Keratinocyte (primary cell): ENCODE results near the gene CLEC12A. TPM values are rescaled to one million over a fixed set of nuclear protein-coding genes. Genes with fewer than 3 reads are reported as not detected.

Experiments
- DNase-seq: peaks from one replicate; pipeline ENCODE4 v3.0.0-alpha.2; 2011; ENCODE audit warnings: low read depth, missing footprints, low spot score
- FAIRE-seq: peaks from 2 replicates; lab custom pipeline; 2011; peaks lifted over from hg19 to GRCh38; lab: Jason Lieb, UNC
- H2AFZ ChIP-seq: 2 replicates; pipeline ENCODE4 v1.6.0; 2012; ENCODE audit warnings: low read length, control low read depth, inconsistent platforms; ENCODE audit not compliant: control insufficient read depth
- H3K27ac ChIP-seq: 2 replicates; pipeline ENCODE4 v1.5.1; 2011; ENCODE audit warnings: low read length; ENCODE audit not compliant: control insufficient read depth, insufficient read depth
- H3K27me3 ChIP-seq: 3 replicates; pipeline ENCODE4 v1.6.0; 2011; ENCODE audit warnings: low read length; ENCODE audit not compliant: control insufficient read depth, insufficient read depth; ENCODE audit errors: extremely low read depth
- H3K36me3 ChIP-seq, 2 experiments: 2 replicates in 1 of 2; 3 replicates in 1 of 2; pipeline ENCODE4 v1.5.1; 2011; ENCODE audit warnings: low read length in 2 of 2, mild to moderate bottlenecking in 1 of 2; ENCODE audit not compliant: control insufficient read depth in 2 of 2, insufficient read depth in 2 of 2; ENCODE audit errors: extremely low read depth in 1 of 2
- H3K4me1 ChIP-seq: 3 replicates; pipeline ENCODE4 v1.5.1; 2011; ENCODE audit warnings: low read length; ENCODE audit not compliant: control insufficient read depth, insufficient read depth; ENCODE audit errors: extremely low read depth
- H3K4me2 ChIP-seq: 3 replicates; pipeline ENCODE4 v1.6.0; 2011; ENCODE audit warnings: low read depth, low read length; ENCODE audit not compliant: control insufficient read depth, insufficient read depth; ENCODE audit errors: extremely low read depth
- H3K4me3 ChIP-seq, 3 experiments: fragments of 200-600 bp in 1 of 3; sonication (generic) in 1 of 3; 2 replicates in 2 of 3; 3 replicates in 1 of 3; pipeline ENCODE4 v1.5.1; 2011 to 2016; ENCODE audit warnings: low read length in 3 of 3, mild to moderate bottlenecking in 3 of 3, control low read depth in 2 of 3, inconsistent platforms in 1 of 3, low read depth in 1 of 3, mixed read lengths in 1 of 3, mixed run types in 1 of 3, moderate library complexity in 1 of 3; ENCODE audit not compliant: control insufficient read depth in 2 of 3, insufficient read depth in 2 of 3; ENCODE audit errors: extremely low read depth in 1 of 3
- H3K79me2 ChIP-seq: 2 replicates; pipeline ENCODE4 v1.6.0; 2012; ENCODE audit warnings: low read length; ENCODE audit not compliant: control insufficient read depth, insufficient read depth
- H3K9ac ChIP-seq: 3 replicates; pipeline ENCODE4 v1.6.0; 2011; ENCODE audit warnings: low read length; ENCODE audit not compliant: control insufficient read depth, insufficient read depth; ENCODE audit errors: extremely low read depth
- H3K9me1 ChIP-seq: 3 replicates; pipeline ENCODE4 v1.6.0; 2011; ENCODE audit warnings: low read length; ENCODE audit not compliant: control insufficient read depth, insufficient read depth; ENCODE audit errors: extremely low read depth
- H3K9me3 ChIP-seq: 2 replicates; pipeline ENCODE4 v1.5.1; 2012; ENCODE audit warnings: low read depth, low read length; ENCODE audit not compliant: control insufficient read depth
- H4K20me1 ChIP-seq: 3 replicates; pipeline ENCODE4 v1.6.0; 2011; ENCODE audit warnings: low read length; ENCODE audit not compliant: control insufficient read depth, insufficient read depth; ENCODE audit errors: extremely low read depth
- CTCF ChIP-seq, 3 experiments: IDR thresholded peaks in 1 of 3; conservative IDR thresholded peaks in 1 of 3; optimal IDR thresholded peaks in 1 of 3; 2 replicates in 2 of 3; 3 replicates in 1 of 3; pipeline versions ENCODE3 to v1.5.1; 2011; ENCODE audit warnings: low read length in 3 of 3, mild to moderate bottlenecking in 3 of 3, moderate library complexity in 2 of 3, control low read depth in 1 of 3, inconsistent platforms in 1 of 3; ENCODE audit not compliant: insufficient read depth in 2 of 3; ENCODE audit errors: extremely low read depth in 1 of 3
- EZH2 ChIP-seq: IDR thresholded peaks from one replicate; pipeline ENCODE4 v1.6.1; 2012; ENCODE audit warnings: inconsistent platforms, mild to moderate bottlenecking, low read length, moderate library complexity
- dilution Hi-C: fragments of 300-500 bp; cut with MboI; formaldehyde crosslinking; loops from one replicate; pipeline ENCODE4 v1.7.0; 2020; ENCODE audit warnings: low sequenced_read_pairs; ENCODE audit not compliant: extremely low pct_ligation_motif_present
- polyA plus RNA-seq, 5 experiments: library from polyadenylated mRNA; depleted of rRNA in 3 of 5; stranded (reverse) in 3 of 5; stranded (forward) in 1 of 5; unstranded in 1 of 5; fragments of >200 nt; gene quantifications; 1 replicate in 1 of 5; 2 replicates in 3 of 5; 3 replicates in 1 of 5; pipeline versions ENCODE4 v1.2.1 to v1.2.3, GENCODE V29; 2011 to 2012; ENCODE audit warnings: missing spikeins in 2 of 5, low read depth in 1 of 5, low replicate concordance in 1 of 5

The CLEC12A gene
- polyA plus RNA-seq, 1 donor (not counting 4 experiments of a cell fraction or from before 2014, with no cell fraction given) = not detected

- no peaks in the 10 kb centered on the region for H3K9me1 ChIP-seq
- dilution Hi-C loops = no loop called here
- H3K27ac ChIP-seq = no peak overlapping the region
- no peaks in the 10 kb centered on the region for H3K36me3 ChIP-seq
- H4K20me1 ChIP-seq = no peaks in the 10 kb centered on the region
- H3K9me3 ChIP-seq = no peaks in the 10 kb centered on the region
- H3K4me1 ChIP-seq = no peaks in the 10 kb centered on the region
- H3K4me2 ChIP-seq = no peak overlapping the region
- no peaks in the 10 kb centered on the region for H3K27me3 ChIP-seq
- no peak overlapping the region for H2AFZ ChIP-seq
- FAIRE-seq = no peak
- H3K79me2 ChIP-seq = no peaks in the 10 kb centered on the region
- H3K4me3 ChIP-seq = no peak overlapping the region
- TF ChIP-seq EZH2 (no peak), CTCF (optimal IDR thresholded peaks at IDR 0.05 in 1 of 3, IDR thresholded peaks at IDR 0.05 in 1 of 3, conservative IDR thresholded peaks at IDR 0.05 in 1 of 3; ENCODE audit: extremely low read depth in 1 of 3, insufficient read depth in 2 of 3, low read length in 3 of 3) (no peak)
- no peak overlapping the region for H3K9ac ChIP-seq
- no peak for DNase-seq
Observed at GRCh38 chr12:9992296-9992695, 21.1 kb downstream of the CLEC12A start.

GRCh38 chr12:9999016-9999415 lies 27.8 kb downstream of the CLEC12A start, which contains the start of gene CLEC1B:
Gene CLEC1B, minus strand, starts transcription at chr12:9999121. Its CDS starts 21 bp downstream, at chr12:9999100.
- Histone ChIP-seq H3K9ac (no peak within 1 kb of the TSS), H3K9me3 (no peaks in the 10 kb centered on the region), H4K20me1 (no peaks in the 10 kb centered on the region), H3K79me2 (no peaks in the 10 kb centered on the region), H3K4me2 (no peak within 1 kb of the TSS), H3K9me1 (no peaks in the 10 kb centered on the region), H2AFZ (no peak within 1 kb of the TSS), H3K4me1 (no peaks in the 10 kb centered on the region), H3K27me3 (no peaks in the 10 kb centered on the region), H3K36me3 (no peaks in the 10 kb centered on the region), H3K27ac (no peak within 1 kb of the TSS), H3K4me3 (no peak within 1 kb of the TSS)
- dilution Hi-C loops = no loop called here
- DNase-seq (no peak), FAIRE-seq (no peak)
- no peak for TF ChIP-seq EZH2
- TF ChIP-seq CTCF (optimal IDR thresholded peaks at IDR 0.05 in 1 of 3, IDR thresholded peaks at IDR 0.05 in 1 of 3, conservative IDR thresholded peaks at IDR 0.05 in 1 of 3; ENCODE audit: extremely low read depth in 1 of 3, insufficient read depth in 2 of 3, low read length in 3 of 3) = no peak
